GM12865 (cell line): ENCODE data around the gene TAF4B.
A peak's percentile ranks its signal among the peaks of the same experiment; 100 is the strongest.

Source experiments
- DNase-seq: peaks from one replicate; pipeline ENCODE4 v3.0.0; 2010; ENCODE audit warnings: low read depth
- H3K4me3 ChIP-seq: 2 replicates; pipeline ENCODE4 v1.5.1; 2011; ENCODE audit warnings: mild to moderate bottlenecking, low read depth, low read length, control low read depth
- CTCF ChIP-seq: IDR thresholded peaks from 2 replicates; pipeline ENCODE4 v1.5.1; 2011; ENCODE audit warnings: low read length, control low read depth, low read depth, inconsistent platforms; ENCODE audit not compliant: insufficient read depth; ENCODE audit errors: missing control alignments

Gene TAF4B

GRCh38 chr18:26268454-26268853 is 42.2 kb downstream of the TAF4B start:
- DNase-seq = no peak
- H3K4me3 ChIP-seq = no peak overlapping the region
- no peak for TF ChIP-seq CTCF

GRCh38 chr18:26271917-26272549 is 45.8 kb downstream of the TAF4B start:
- H3K4me3 ChIP-seq = no peak overlapping the region
- DNase-seq = no peak
- no peak for TF ChIP-seq CTCF

- H3K4me3 ChIP-seq = no peak overlapping the region
- TF ChIP-seq CTCF = no peak
- DNase-seq = no peak
Measured at GRCh38 chr18:26277374-26277773, 51.1 kb downstream of the TAF4B start.

GRCh38 chr18:26279428-26279827 is 53.2 kb downstream of the TAF4B start:
- H3K4me3 ChIP-seq = no peak overlapping the region
- no peak for TF ChIP-seq CTCF
- no peak for DNase-seq

- DNase-seq = peak; percentile 36
- no peak overlapping the region for H3K4me3 ChIP-seq
- no peak for TF ChIP-seq CTCF
Measured at GRCh38 chr18:26286008-26286407, 59.8 kb downstream of the TAF4B start.

GRCh38 chr18:26287644-26288043 is 61.4 kb downstream of the TAF4B start:
- H3K4me3 ChIP-seq = no peak overlapping the region
- TF ChIP-seq CTCF = no peak
- no peak for DNase-seq

GRCh38 chr18:26290385-26290784 is 64.1 kb downstream of the TAF4B start:
- no peak for TF ChIP-seq CTCF
- no peak overlapping the region for H3K4me3 ChIP-seq
- peak; percentile 49 for DNase-seq
